ENCODE results near the gene ARID3C. TPM values are rescaled to one million over a fixed set of nuclear protein-coding genes. Genes with fewer than 3 reads are reported as not detected.

Gene ARID3C
- total RNA-seq, 4 donors from 2014 or later, result not detected

GRCh38 chr9:34585946-34586669 is 42.8 kb downstream of the ARID3C start:
- TF ChIP-seq, protein P1, sequence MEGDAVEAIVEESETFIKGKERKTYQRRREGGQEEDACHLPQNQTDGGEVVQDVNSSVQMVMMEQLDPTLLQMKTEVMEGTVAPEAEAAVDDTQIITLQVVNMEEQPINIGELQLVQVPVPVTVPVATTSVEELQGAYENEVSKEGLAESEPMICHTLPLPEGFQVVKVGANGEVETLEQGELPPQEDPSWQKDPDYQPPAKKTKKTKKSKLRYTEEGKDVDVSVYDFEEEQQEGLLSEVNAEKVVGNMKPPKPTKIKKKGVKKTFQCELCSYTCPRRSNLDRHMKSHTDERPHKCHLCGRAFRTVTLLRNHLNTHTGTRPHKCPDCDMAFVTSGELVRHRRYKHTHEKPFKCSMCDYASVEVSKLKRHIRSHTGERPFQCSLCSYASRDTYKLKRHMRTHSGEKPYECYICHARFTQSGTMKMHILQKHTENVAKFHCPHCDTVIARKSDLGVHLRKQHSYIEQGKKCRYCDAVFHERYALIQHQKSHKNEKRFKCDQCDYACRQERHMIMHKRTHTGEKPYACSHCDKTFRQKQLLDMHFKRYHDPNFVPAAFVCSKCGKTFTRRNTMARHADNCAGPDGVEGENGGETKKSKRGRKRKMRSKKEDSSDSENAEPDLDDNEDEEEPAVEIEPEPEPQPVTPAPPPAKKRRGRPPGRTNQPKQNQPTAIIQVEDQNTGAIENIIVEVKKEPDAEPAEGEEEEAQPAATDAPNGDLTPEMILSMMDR (IDR thresholded peaks at IDR 0.05), result no peak
- TF ChIP-seq POLR2A (IDR thresholded peaks at IDR 0.05), result no peak

GRCh38 chr9:34584970-34585369 is 43.9 kb downstream of the ARID3C start:
- H3K27me3 ChIP-seq, result peaks cover 0 to 98% (median 3%) of the 10 kb centered on the region in 4 donors
- H3K4me1 ChIP-seq, result peaks cover 7 to 18% (median 8%) of the 10 kb centered on the region in 3 donors
- H3K36me3 ChIP-seq, result no peaks in the 10 kb centered on the region
- WGBS, 2 donors, result 63 to 72% methylated on average over 5 of the region's 5 CpGs
- H3K9me3 ChIP-seq, result no peaks in the 10 kb centered on the region
- no peak overlapping the region for H3K4me3 ChIP-seq
- DNase-seq, result no peak
- H3K27ac ChIP-seq, result no peak overlapping the region
- intact Hi-C loops (cut with DNase I), result loop anchor here (10.0 kb wide), 2 partner anchors 80 to 180 kb away; no protein-coding TSS in a partner anchor
- no peak for TF ChIP-seq POLR2A (IDR thresholded peaks at IDR 0.05)
- TF ChIP-seq, protein P1 (IDR thresholded peaks at IDR 0.05), result no peak

More at GRCh38 chr9:34585946-34586669, 42.8 kb downstream of the ARID3C start:
- H3K27me3 ChIP-seq, result peaks cover 0 to 98% (median 3%) of the 10 kb centered on the region in 4 donors
- DNase-seq, result no peak
- WGBS, 2 donors, result 44 to 54% methylated on average over 4 to 5 of the region's 11 CpGs
- no peaks in the 10 kb centered on the region for H3K9me3 ChIP-seq
- intact Hi-C loops (cut with DNase I), result loop anchor here (10.0 kb wide), 2 partner anchors 81 to 181 kb away; no protein-coding TSS in a partner anchor
- no peak overlapping the region for H3K27ac ChIP-seq
- no peak overlapping the region for H3K4me3 ChIP-seq
- no peaks in the 10 kb centered on the region for H3K36me3 ChIP-seq
- peaks cover 18 to 30% (median 20%) of the 10 kb centered on the region in 3 donors for H3K4me1 ChIP-seq

- H3K4me1 ChIP-seq, result peaks cover 4 to 16% (median 6%) of the 10 kb centered on the region in 3 donors
- H3K27ac ChIP-seq, result no peak overlapping the region
- no peaks in the 10 kb centered on the region for H3K36me3 ChIP-seq
- no peak overlapping the region for H3K4me3 ChIP-seq
- H3K9me3 ChIP-seq, result no peaks in the 10 kb centered on the region
- no peak for TF ChIP-seq POLR2A (IDR thresholded peaks at IDR 0.05)
- TF ChIP-seq, protein P1 (IDR thresholded peaks at IDR 0.05), result no peak
- H3K27me3 ChIP-seq, result peaks cover 0 to 98% (median 17%) of the 10 kb centered on the region in 4 donors
- intact Hi-C loops (cut with DNase I), result loop anchor here (10.0 kb wide), 2 partner anchors 78 to 178 kb away; no protein-coding TSS in a partner anchor
- WGBS, 2 donors, result 88 to 91% methylated on average over 5 of the region's 5 CpGs
- DNase-seq, result no peak
These were observed 46.1 kb downstream of the ARID3C start for GRCh38 chr9:34582787-34583186.

DNA sequence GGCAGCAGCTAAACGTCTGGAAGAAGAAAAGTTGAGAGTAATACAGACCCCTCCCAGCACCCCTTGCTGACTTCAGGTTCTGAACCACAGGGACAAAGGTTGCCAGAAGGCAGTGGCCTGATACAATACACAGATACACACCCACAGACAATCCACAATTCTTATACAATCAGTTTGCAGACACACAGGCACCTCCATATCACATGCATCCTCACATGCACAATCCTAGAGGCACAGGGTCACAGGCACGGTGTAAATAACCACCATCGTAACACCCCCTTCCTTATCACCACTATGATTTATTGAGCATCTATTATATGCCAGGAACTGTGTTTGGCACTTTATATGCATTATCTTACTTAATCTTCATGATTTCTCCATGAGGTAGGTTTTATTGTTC is 47.5 kb downstream of the ARID3C start:
- Histone ChIP-seq H3K4me1 (peaks cover 4 to 22% (median 8%) of the 10 kb centered on the region in 3 donors), H3K27ac (no peak overlapping the region), H3K9me3 (no peaks in the 10 kb centered on the region), H3K27me3 (peaks cover 0 to 98% (median 20%) of the 10 kb centered on the region in 4 donors), H3K36me3 (no peaks in the 10 kb centered on the region), H3K4me3 (no peak overlapping the region)
- intact Hi-C loops (cut with DNase I), result loop anchor here (10.0 kb wide), 2 partner anchors 77 to 177 kb away; no protein-coding TSS in a partner anchor
- DNase-seq, result no peak
- TF ChIP-seq, protein P1 (IDR thresholded peaks at IDR 0.05), result no peak
- no peak for TF ChIP-seq POLR2A (IDR thresholded peaks at IDR 0.05)
- 60 to 76% methylated on average over 3 of the region's 3 CpGs for WGBS, 2 donors

GRCh38 chr9:34580358-34580757 is 48.5 kb downstream of the ARID3C start:
- DNase-seq, result no peak
- Histone ChIP-seq H3K27me3 (peaks cover 0 to 98% (median 17%) of the 10 kb centered on the region in 4 donors), H3K36me3 (no peaks in the 10 kb centered on the region), H3K9me3 (no peaks in the 10 kb centered on the region), H3K4me3 (no peak overlapping the region), H3K27ac (no peak overlapping the region), H3K4me1 (peaks cover 4 to 22% (median 8%) of the 10 kb centered on the region in 3 donors)
- TF ChIP-seq POLR2A (IDR thresholded peaks at IDR 0.05), result no peak
- TF ChIP-seq, protein P1 (IDR thresholded peaks at IDR 0.05), result no peak
- intact Hi-C loops (cut with DNase I), result loop anchor here (10.0 kb wide), 2 partner anchors 76 to 176 kb away; no protein-coding TSS in a partner anchor
- WGBS, 2 donors, result 80% methylated on average over 2 of the region's 8 CpGs; no CpG with 5 or more reads in 1 of the 2 donors
